Left lobe of liver (tissue), 2 donors: ENCODE results near the gene GALK2. TPM values are rescaled to one million over a fixed set of nuclear protein-coding genes. Genes with fewer than 3 reads are reported as not detected.
"Not testable (repeated sequence)": the region's sequence is repeated elsewhere in the genome, so short reads cannot be mapped to it uniquely, and the experiment has no call there.

Source experiments
- ATAC-seq: fragments of 200-7000 bp; cut with Tn5 transposase; one replicate; pipeline ENCODE4 v1.9.1; 2020; ENCODE audit warnings: mild to moderate bottlenecking, moderate library complexity
- DNase-seq: peaks from one replicate; pipeline ENCODE4 v3.0.0-alpha.2; 2020; ENCODE audit warnings: low spot score
- total RNA-seq: library from RNA; stranded (reverse); gene quantifications from one replicate; pipeline ENCODE4 v1.2.1, GENCODE V29; 2021
- donor health status: DM: no; HTN: no; CAD: no; lungs with moderate emphysema.
- donor health status: DM: no; HTN: yes; CAD: no.

The GALK2 gene
- total RNA-seq, 1 donor from 2014 or later, result 29.7 TPM

DNA sequence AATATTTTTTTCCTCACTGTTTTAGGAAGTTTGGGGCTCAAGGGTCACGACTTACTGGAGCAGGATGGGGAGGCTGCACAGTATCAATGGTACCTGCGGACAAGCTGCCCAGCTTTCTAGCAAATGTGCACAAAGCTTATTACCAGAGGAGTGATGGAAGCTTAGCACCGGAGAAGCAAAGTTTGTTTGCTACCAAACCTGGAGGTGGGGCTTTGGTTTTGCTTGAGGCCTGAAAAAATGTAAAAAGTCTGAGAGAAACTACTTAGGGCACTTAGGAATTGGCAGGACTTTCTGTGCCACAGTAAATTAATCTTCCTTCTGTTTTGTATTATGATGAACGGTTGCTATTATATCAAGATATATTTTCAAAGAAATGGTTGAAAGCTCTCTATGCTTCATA lies 157.9 kb downstream of the GALK2 start:
- ATAC-seq, result no peak

DNA sequence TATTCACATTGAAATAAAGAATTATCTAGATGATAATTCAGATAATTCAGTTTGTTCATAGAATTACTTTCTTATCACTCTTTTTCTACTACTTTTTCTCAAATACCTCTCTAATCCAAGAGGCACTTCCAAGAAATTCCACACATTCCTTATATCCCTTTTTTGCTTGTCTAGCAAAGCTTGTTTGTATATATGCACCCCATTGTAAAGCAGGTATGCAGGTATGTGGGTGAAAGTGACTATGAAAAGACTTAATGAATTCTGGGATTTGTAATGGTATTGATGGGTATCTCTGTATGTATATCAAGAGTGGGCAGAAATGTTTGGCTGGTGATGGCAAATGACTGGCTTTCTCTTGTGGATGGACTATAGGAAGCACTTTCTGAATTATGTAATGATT lies 158.9 kb downstream of the GALK2 start:
- no peak for DNase-seq
- no peak for ATAC-seq

More for the DNA sequence above, 157.9 kb downstream of the GALK2 start:
- DNase-seq, result no peak

DNA sequence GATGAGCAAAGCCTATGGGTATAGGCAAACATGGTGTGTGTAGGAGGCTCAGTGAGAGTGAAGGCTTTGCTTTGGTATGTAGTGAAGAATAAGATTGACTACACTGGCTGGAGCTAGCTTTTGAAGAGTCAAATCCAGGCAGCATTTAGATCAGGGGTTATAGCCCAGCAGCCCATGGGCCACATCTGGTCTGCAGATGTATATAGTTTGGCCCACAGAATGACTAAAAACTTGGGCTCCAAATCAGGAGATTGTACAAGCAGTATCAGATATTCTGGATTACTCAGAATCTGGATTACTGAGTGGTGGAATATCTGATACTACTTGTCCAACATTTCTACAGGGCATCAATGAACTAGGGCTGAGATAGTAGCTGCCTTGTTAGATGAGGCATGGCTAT lies 160.1 kb downstream of the GALK2 start:
- no peak for ATAC-seq

DNA sequence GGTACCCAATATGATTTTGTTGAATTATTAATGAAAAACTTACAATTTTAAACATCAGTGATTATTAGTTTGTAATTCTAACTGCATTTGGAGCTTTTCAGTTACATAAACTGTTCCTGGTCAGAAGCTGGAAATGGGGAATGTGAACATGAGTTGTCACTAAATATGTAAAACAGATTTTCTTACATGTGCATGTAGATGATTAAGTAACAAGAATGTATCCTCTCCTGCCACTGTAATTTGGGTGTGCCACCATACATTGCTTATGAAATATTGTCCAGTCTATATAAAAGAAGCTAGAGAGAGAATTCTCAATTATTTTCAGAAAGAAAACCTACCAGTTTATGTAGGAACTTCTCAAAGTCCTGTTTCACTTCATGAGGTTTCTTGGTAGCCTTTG lies 161.4 kb downstream of the GALK2 start:
- ATAC-seq, result no peak

More for the DNA sequence above, 160.1 kb downstream of the GALK2 start:
- no peak for DNase-seq

DNA sequence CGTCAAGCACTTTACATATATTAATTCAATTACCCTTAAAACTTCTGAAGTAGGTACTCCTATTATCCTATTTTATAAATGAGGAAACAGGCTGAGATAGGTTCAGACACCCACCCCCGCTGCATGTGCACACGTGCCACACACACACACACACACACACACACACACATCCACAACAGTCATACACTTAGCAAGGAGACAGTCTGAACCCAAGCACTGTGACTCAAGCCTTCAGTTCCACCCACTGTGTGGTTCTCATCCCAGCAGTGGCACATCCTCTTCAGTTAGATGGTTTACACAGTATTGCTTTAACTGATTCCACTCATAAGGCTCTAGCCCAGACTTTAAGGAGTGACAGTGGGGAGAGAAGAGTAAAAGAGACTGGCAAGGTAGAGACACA lies 161.9 kb downstream of the GALK2 start:
- ATAC-seq, result no peak

More for the DNA sequence above, 161.4 kb downstream of the GALK2 start:
- DNase-seq, result no peak

DNA sequence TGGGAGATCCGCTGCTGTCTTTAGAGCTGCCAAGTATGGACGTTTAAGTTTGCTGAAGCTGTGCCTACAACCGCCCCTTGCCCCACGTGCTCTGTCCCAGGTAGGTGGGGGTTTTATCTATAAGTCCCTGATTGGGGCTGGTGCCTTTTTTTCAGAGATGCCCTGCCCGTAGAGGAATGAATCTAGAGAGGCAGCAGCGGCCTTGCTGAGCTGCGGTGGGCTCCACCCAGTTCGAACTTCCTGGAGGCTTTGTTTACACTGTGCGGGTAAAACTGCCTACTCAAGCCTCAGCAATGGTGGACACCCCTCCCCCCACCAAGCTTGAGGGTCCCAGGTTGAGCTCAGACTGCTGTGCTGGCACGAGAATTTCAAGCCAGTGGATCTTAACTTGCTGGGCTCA lies 169.6 kb downstream of the GALK2 start:
- ATAC-seq (no peak), DNase-seq (no peak)

More for the DNA sequence above, 161.9 kb downstream of the GALK2 start:
- no peak for DNase-seq

DNA sequence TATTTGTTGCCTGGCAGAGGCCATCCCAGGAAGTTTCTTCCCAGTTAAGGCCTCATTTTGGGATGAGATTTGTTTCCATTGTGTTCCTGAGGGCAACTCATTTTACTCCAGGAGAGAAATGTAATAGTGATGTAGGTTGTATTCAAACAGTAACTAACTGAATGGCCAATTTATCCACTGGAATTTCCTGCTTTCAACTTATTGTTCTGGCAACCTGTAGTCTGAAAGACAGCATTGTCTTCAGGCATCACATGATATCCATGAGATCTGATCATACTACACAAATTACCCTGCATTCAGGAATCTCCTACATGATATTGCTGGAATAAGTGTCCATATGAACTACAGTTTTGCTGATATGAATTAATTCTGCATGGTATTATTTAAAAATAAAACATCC lies 173.5 kb downstream of the GALK2 start:
- DNase-seq (no peak), ATAC-seq (no peak)

DNA sequence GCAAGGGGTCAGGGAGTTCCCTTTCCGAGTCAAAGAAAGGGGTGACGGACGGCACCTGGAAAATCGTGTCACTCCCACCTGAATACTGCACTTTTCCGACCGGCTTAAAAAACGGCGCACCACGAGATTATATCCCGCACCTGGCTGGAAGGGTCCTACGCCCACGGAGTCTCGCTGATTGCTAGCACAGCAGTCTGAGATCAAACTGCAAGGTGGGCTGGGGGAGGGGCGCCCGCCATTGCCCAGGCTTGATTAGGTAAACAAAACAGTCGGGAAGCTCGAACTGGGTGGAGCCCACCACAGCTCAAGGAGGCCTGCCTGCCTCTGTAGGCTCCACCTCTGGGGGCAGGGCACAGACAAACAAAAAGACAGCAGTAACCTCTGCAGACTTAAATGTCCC lies 184.4 kb downstream of the GALK2 start:
- DNase-seq, ATAC-seq: not testable (repeated sequence)

DNA sequence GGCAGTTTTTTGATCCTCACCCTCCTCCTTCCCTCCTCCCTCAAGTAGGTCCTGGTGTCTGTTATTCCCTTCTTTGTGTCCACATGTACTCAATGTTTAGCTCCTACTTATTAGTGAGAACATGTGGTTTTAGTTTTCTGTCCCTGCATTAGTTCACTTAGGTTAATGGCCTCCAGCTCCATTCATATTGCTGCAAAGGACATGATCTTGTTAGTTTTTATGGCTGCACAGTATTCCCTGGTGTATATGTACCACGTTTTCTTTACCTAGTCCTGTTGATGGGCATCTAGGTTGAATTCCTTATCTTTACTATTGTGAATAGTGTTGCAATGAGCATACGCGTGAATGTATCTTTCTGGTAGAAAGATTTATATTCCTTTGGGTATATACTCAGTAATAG lies 191.3 kb downstream of the GALK2 start:
- DNase-seq (no peak), ATAC-seq (no peak)

DNA sequence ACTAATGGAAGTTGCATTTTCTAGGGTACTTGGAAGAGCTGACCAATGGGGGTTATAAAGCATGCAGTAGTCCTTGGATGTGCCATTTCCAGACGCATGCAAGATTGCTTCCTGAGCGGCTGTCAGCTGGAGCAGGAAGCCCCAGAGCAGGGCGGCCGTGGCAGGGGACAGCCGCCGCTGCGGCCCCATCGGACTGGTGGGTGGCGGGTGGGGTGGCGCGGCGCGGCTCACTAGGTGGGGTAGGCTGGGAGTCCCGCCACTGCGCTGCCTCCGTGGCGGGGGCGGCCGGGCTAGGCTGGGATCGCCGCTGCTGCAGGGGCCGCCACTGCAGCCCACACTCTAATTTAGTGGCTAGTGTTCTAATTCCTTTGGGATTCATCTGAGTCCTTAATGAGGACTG lies 196.4 kb downstream of the GALK2 start:
- ATAC-seq, result no peak
- DNase-seq, result no peak

DNA sequence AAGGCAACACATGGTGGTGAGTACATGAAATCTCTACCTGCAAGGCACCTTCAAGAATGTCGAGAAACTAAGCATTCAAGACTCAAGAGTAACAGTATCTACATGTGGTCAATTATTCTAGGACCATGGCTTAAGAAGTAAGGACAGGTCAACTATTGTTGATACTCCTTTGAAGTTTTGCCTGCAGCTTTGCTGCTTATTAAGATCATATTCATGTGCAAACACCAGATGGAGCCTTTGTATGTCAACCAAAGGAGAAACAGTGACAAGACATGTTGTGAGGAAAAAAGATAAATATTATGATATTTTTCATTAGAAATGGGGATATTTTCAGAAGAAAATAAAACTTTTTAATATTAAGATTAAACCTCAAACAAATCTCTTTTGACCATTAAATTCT lies 200.7 kb downstream of the GALK2 start:
- ATAC-seq, result no peak

DNA sequence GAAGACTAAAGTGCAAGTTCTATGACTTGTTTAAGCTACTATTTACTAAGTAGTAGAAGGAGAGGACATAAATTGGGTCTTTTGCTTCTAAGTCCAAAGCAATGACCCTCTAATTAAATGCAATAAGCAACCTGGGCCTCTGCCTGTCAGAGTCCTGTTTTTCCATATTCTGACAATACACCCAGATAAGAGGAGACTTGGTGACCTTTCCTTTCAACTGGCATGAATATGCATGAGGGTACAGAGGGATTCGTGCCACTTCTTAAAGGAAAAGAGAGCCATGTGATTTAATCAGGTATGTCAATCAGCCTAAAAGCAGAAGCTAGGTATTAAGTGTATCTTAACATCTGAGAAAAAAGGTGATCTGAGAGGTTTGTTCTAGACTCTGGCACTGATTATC lies 202.3 kb downstream of the GALK2 start:
- ATAC-seq (no peak), DNase-seq (no peak)

More for the DNA sequence above, 200.7 kb downstream of the GALK2 start:
- DNase-seq, result no peak

DNA sequence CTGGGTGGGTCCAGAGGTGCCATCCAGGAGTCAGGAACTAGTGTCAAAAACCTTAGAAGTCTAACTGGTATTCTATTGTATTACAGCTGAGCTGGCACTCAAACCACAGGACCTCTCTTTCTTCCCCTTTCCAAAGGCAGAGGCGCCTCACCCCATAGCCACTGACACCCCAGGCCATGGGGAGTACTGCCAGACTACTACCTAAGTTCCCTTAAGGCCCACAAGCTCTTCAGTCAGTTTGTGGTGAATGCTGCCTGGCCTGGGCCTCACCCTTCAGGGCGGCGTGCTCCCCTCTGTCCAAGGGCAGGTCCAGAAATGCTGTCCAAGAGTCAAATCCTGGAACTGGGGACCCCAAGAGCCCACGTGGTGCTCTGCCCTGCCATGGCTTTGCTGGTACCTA lies 209.9 kb downstream of the GALK2 start:
- ATAC-seq (no peak), DNase-seq (no peak)

DNA sequence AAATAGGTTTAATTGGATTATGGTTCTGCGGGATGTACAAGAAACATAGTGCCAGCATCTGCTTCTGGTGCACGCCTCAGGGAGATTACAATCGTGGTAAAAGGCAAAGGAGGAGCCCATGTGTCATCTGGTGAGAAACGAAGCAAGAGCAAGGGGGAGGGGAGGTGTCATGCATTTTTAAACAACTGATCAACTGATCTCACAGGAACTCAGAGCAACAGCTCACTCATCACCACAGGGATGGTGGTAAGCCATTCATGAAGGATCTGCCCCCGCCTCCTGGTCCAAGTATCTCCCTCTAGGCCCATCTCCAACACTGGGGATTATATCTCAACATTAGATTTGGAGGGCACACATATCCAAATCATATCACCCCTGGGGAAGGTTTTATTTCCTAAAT lies 210.9 kb downstream of the GALK2 start:
- ATAC-seq, result no peak
- DNase-seq, result no peak

Other genes starting within 250 kb of the GALK2 start
- gene SHC4, start 206.3 kb upstream of the GALK2 start, total RNA-seq, result 0.15 TPM
- 21.0 TPM for gene SECISBP2L, start 123.8 kb upstream of the GALK2 start, total RNA-seq
- 23.5 TPM for gene COPS2, start 14.6 kb upstream of the GALK2 start, total RNA-seq